GM12878 (cell line): ENCODE data around the gene CEBPE. TPM values are rescaled to one million over a fixed set of nuclear protein-coding genes. Genes with fewer than 3 reads are reported as not detected.

Experiments used
- ATAC-seq: fragments of 200-7000 bp; cut with Tn5 transposase; 3 replicates; pipeline ENCODE4 v1.9.1; 2020; ENCODE audit warnings: mild to moderate bottlenecking, moderate library complexity
- BruUV-seq: library from RNA; stranded (reverse); fragments of 400-500 nt; replicated peaks from 2 replicates; lab custom pipeline; 2021; lab: Mats Ljungman, UMichigan
- CTCF ChIA-PET: fragments of 300-600 bp; sonication (Branson Sonifier 250); formaldehyde crosslinking; extraction: SDS; loops from one replicate; lab custom pipeline; 2021; ENCODE audit warnings: inconsistent platforms; lab: Yijun Ruan, JAX
- POLR2A ChIA-PET: fragments of 350-600 bp; formaldehyde crosslinking; extraction: SDS; loops from one replicate; lab custom pipeline; 2021; ENCODE audit warnings: inconsistent platforms; lab: Charles Lee
- RAD21 ChIA-PET: fragments of 300-600 bp; sonication (Branson Sonifier 250); formaldehyde crosslinking; loops from one replicate; lab custom pipeline; 2023; ENCODE audit warnings: antibody characterized with exemption; ENCODE audit not compliant: unreplicated experiment; lab: Charles Lee
- SMC1A ChIA-PET: fragments of 300-600 bp; sonication (Branson Sonifier 250); formaldehyde crosslinking; loops from one replicate; lab custom pipeline; 2023; ENCODE audit not compliant: unreplicated experiment, uncharacterized antibody; lab: Charles Lee
- DNase-seq: peaks from one replicate; pipeline ENCODE4 v3.0.0-alpha.2; 2011; ENCODE audit warnings: low read depth, low spot score
- FAIRE-seq: peaks from 3 replicates; lab custom pipeline; 2011; peaks lifted over from hg19 to GRCh38; lab: Jason Lieb, UNC
- H2AFZ ChIP-seq: 2 replicates; pipeline ENCODE4 v1.6.0; 2011; ENCODE audit warnings: low read depth, low read length, control low read depth; ENCODE audit not compliant: control insufficient read depth
- H3K27ac ChIP-seq: 2 replicates; pipeline ENCODE4 v1.5.1; 2011; ENCODE audit warnings: control low read depth; ENCODE audit not compliant: control insufficient read depth, insufficient read depth
- H3K27me3 ChIP-seq, 2 experiments: replicated peaks in 1 of 2; 2 replicates each; pipeline versions ENCODE4 v1.6.0 to v1.6.1; 2011; ENCODE audit warnings: low read length in 1 of 2; ENCODE audit not compliant: control insufficient read depth in 2 of 2, insufficient read depth in 2 of 2
- H3K36me3 ChIP-seq, 2 experiments: 2 replicates each; pipeline ENCODE4 v1.5.1; 2011; ENCODE audit warnings: low read length in 1 of 2; ENCODE audit not compliant: control insufficient read depth in 2 of 2, insufficient read depth in 2 of 2
- H3K4me1 ChIP-seq: 2 replicates; pipeline ENCODE4 v1.6.1; 2011; ENCODE audit warnings: mild to moderate bottlenecking, low read length, moderate library complexity, mixed read lengths; ENCODE audit not compliant: control insufficient read depth, insufficient read depth
- H3K4me2 ChIP-seq: 2 replicates; pipeline ENCODE4 v1.6.0; 2011; ENCODE audit warnings: control low read depth; ENCODE audit not compliant: control insufficient read depth, insufficient read depth
- H3K4me3 ChIP-seq: fragments of 200-600 bp; sonication (generic); 2 replicates; pipeline ENCODE4 v1.5.1; 2016
- H3K79me2 ChIP-seq: 2 replicates; pipeline ENCODE4 v1.6.0; 2011; ENCODE audit warnings: low read length; ENCODE audit not compliant: control insufficient read depth, insufficient read depth
- H3K9ac ChIP-seq: 2 replicates; pipeline ENCODE4 v1.8.0; 2011; ENCODE audit warnings: low read length, control low read depth, mixed read lengths; ENCODE audit not compliant: control insufficient read depth, insufficient read depth
- H3K9me3 ChIP-seq: replicated peaks from 3 replicates; pipeline ENCODE4 v1.5.1; 2011; ENCODE audit warnings: mild to moderate bottlenecking, low read length; ENCODE audit not compliant: control insufficient read depth, insufficient read depth
- H4K20me1 ChIP-seq: 2 replicates; pipeline ENCODE4 v1.6.0; 2011; ENCODE audit not compliant: control insufficient read depth, insufficient read depth
- CREB1 ChIP-seq: IDR thresholded peaks from 2 replicates; pipeline ENCODE4 v1.6.1; 2012; ENCODE audit warnings: low read depth, mild to moderate bottlenecking, inconsistent platforms
- KAT2A ChIP-seq: conservative IDR thresholded peaks from 2 replicates; pipeline ENCODE4 v1.6.1; 2011; ENCODE audit warnings: low read depth, low read length; ENCODE audit not compliant: control insufficient read depth
- PAX8 ChIP-seq: fragments of 450-650 bp; IDR thresholded peaks from 2 replicates; pipeline ENCODE4 v1.6.1; 2017; ENCODE audit warnings: mild to moderate bottlenecking, moderate library complexity
- PKNOX1 ChIP-seq: fragments of 450-650 bp; IDR thresholded peaks from 2 replicates; pipeline ENCODE4 v1.6.1; 2016; ENCODE audit warnings: mild to moderate bottlenecking
- POLR2AphosphoS2 ChIP-seq: IDR thresholded peaks from 2 replicates; pipeline ENCODE4 v1.6.1; 2011; ENCODE audit warnings: low read depth, mild to moderate bottlenecking, low read length, improper control_type of control experiment, moderate library complexity
- TARDBP ChIP-seq: IDR thresholded peaks from 2 replicates; pipeline ENCODE4 v1.6.1; 2016; ENCODE audit warnings: borderline replicate concordance
- YBX1 ChIP-seq: fragments of 450-650 bp; IDR thresholded peaks from 2 replicates; pipeline ENCODE4 v1.6.1; 2016; ENCODE audit warnings: antibody characterized with exemption
- WGBS: methylation state at CpG from one replicate; pipeline ENCODE4 v1.1.6; 2016; ENCODE audit warnings: low lambda C conversion rate; ENCODE audit not compliant: insufficient replicate concordance, insufficient coverage; ENCODE audit errors: missing lambda C conversion rate; 5-methylcytosine and 5-hydroxymethylcytosine counted together
- in situ Hi-C: fragments of 300-500 bp; cut with MboI; formaldehyde crosslinking; loops from 9 replicates; pipeline ENCODE4 v1.14.3; 2018; ENCODE audit warnings: mixed read lengths
- intact Hi-C: fragments of 100-400 bp; cut with micrococcal nuclease; formaldehyde crosslinking; loops from one replicate; pipeline ENCODE4 v1.14.2; 2022; ENCODE audit not compliant: unreplicated experiment
- polyA plus RNA-seq, 11 experiments: library from polyadenylated mRNA; depleted of rRNA in 4 of 11; unstranded in 6 of 11; stranded (reverse) in 5 of 11; fragments of >200 nt; fragmentation: Nextera tagmentation in 4 of 11; fragmentation: Illumina TruSeq in 1 of 11; extraction: Ambion mirVana in 4 of 11; extraction: Trizol in 1 of 11; gene quantifications; 1 replicate in 1 of 11; 2 replicates in 10 of 11; pipeline versions ENCODE4 v1.2.1 to v1.2.3, GENCODE V29; 2011 to 2016; ENCODE audit warnings: inconsistent platforms in 2 of 11, missing spikeins in 2 of 11, low read depth in 1 of 11
- total RNA-seq, 4 experiments: library from RNA; depleted of rRNA in 3 of 4; stranded (reverse); fragments of >200 nt in 3 of 4; fragmentation: Illumina TruSeq in 1 of 4; extraction: Trizol in 1 of 4; gene quantifications; 2 replicates each; pipeline versions ENCODE4 v1.2.1 to v1.2.3, GENCODE V29; 2013 to 2021

Gene CEBPE
- total and polyA plus RNA-seq, 10 of the 15 experiments (the other 5 are each of a cell fraction or from before 2014, with no cell fraction given) = 0.09 to 0.45 (median 0.24) TPM; not detected in 7

- H3K79me2 ChIP-seq = peaks cover 56% of the 10 kb centered on the region
- ATAC-seq (no peak), DNase-seq (no peak), FAIRE-seq (no peak)
- ChIA-PET CTCF (interaction anchor here (1.2 to 5.3 kb wide), 7 partner anchors 13 to 107 kb away, joined by 5 to 60 read pairs (median 13); no protein-coding TSS in a partner anchor), POLR2A (interaction anchor here (1.2 kb wide), 1 partner anchor 493 kb away, joined by 4 read pairs; no protein-coding TSS in a partner anchor), RAD21 (interaction anchor here (0.6 to 1.6 kb wide), 2 partner anchors 24 to 154 kb away, joined by 3 to 6 read pairs; no protein-coding TSS in a partner anchor), SMC1A (interaction anchor here (1.5 to 1.7 kb wide), 3 partner anchors 22 to 107 kb away, joined by 4 to 6 read pairs (median 5); no protein-coding TSS in a partner anchor)
- H3K9ac ChIP-seq = no peak overlapping the region
- TF ChIP-seq PKNOX1 (no peak), KAT2A (no peak), TARDBP (no peak), POLR2AphosphoS2 (no peak), PAX8 (no peak), CREB1 (no peak), YBX1 (no peak)
- BruUV-seq = no TSS peak
- H3K9me3 ChIP-seq = no peaks in the 10 kb centered on the region
- peak overlapping the region; percentile 88 for H3K4me2 ChIP-seq
- peaks cover 3% of the 10 kb centered on the region; the same call in 1 of the 2 replicates for H3K4me1 ChIP-seq
- WGBS = 73% methylated on average over 2 of the region's 2 CpGs
- H3K4me3 ChIP-seq = peak overlapping the region; percentile 92; the same call in 1 of the 2 replicates
- no peak overlapping the region for H2AFZ ChIP-seq
- in situ Hi-C loops = no loop called here
- H3K27ac ChIP-seq = no peak overlapping the region
- H4K20me1 ChIP-seq = 0 out of 2 replicates have a peak, but pooled peaks cover 7% of the 10 kb centered on the region
- intact Hi-C loops = no loop called here
- no peaks in the 10 kb centered on the region for H3K27me3 ChIP-seq
- H3K36me3 ChIP-seq = peaks cover 3 to 32% of the 10 kb centered on the region in 2 experiments
Observed at GRCh38 chr14:23093104-23093503, 26.0 kb downstream of the CEBPE start.
